ENCODE results near the gene DDX41.

GRCh38 chr5:177484902-177485549 is 31.7 kb downstream of the DDX41 start:
- no peak for TF ChIP-seq NCOA2 (CRISPR knock-in tag; IDR thresholded peaks at IDR 0.05)
- no peak for TF ChIP-seq MTF1 (CRISPR knock-in tag; IDR thresholded peaks at IDR 0.05)
- TF ChIP-seq ZBTB21 (CRISPR knock-in tag; IDR thresholded peaks at IDR 0.05): no peak
- no peak for TF ChIP-seq POLR2AphosphoS5 (IDR thresholded peaks at IDR 0.05; ENCODE audit: low read depth, low read length)

Data from HepG2 (cell line).